ENCODE measurements around the gene H3-3A.

- no peak for TF ChIP-seq EP300 (conservative IDR thresholded peaks at IDR 0.05; ENCODE audit: poor library complexity, severe bottlenecking)
- TF ChIP-seq CTCF (IDR thresholded peaks at IDR 0.05; ENCODE audit: poor library complexity, severe bottlenecking), result no peak
- TF ChIP-seq MXI1 (conservative IDR thresholded peaks at IDR 0.05; ENCODE audit: poor library complexity, severe bottlenecking), result no peak
- TF ChIP-seq TAF1 (IDR thresholded peaks at IDR 0.05; ENCODE audit: low read depth), result no peak
- no peak for TF ChIP-seq SMC3 (conservative IDR thresholded peaks at IDR 0.05; ENCODE audit: poor library complexity)
- TF ChIP-seq POLR2AphosphoS5 (IDR thresholded peaks at IDR 0.05), result no peak
- no peak for TF ChIP-seq EZH2 (IDR thresholded peaks at IDR 0.05; ENCODE audit: borderline replicate concordance, insufficient read depth, low read length, poor library complexity, severe bottlenecking)
Measured at GRCh38 chr1:226112626-226113025, 50.1 kb downstream of the H3-3A start.

Data from neural cell (in vitro differentiated cells).